HEK293T (cell line): Measurements from ENCODE around the gene GULP1.

Experiments
- ELF4 ChIP-seq: fragments of 450-650 bp; IDR thresholded peaks from 2 replicates; pipeline ENCODE4 v1.6.1; 2017; ENCODE audit warnings: antibody characterized with exemption
- FOXA1 ChIP-seq: fragments of 450-650 bp; IDR thresholded peaks from 2 replicates; pipeline ENCODE4 v1.6.1; 2016; ENCODE audit warnings: mild to moderate bottlenecking
- FOXM1 ChIP-seq: fragments of 450-650 bp; IDR thresholded peaks from 2 replicates; pipeline ENCODE4 v1.6.1; 2017; ENCODE audit warnings: mild to moderate bottlenecking, borderline replicate concordance
- L3MBTL2 ChIP-seq: fragments of 450-650 bp; conservative IDR thresholded peaks from 2 replicates; pipeline ENCODE4 v1.6.1; 2016; ENCODE audit warnings: mild to moderate bottlenecking
- SUZ12 ChIP-seq: fragments of 450-650 bp; IDR thresholded peaks from 2 replicates; pipeline ENCODE4 v1.6.1; 2016; ENCODE audit warnings: mild to moderate bottlenecking
- TARDBP ChIP-seq: fragments of 450-650 bp; IDR thresholded peaks from 2 replicates; pipeline ENCODE4 v1.6.1; 2016

DNA sequence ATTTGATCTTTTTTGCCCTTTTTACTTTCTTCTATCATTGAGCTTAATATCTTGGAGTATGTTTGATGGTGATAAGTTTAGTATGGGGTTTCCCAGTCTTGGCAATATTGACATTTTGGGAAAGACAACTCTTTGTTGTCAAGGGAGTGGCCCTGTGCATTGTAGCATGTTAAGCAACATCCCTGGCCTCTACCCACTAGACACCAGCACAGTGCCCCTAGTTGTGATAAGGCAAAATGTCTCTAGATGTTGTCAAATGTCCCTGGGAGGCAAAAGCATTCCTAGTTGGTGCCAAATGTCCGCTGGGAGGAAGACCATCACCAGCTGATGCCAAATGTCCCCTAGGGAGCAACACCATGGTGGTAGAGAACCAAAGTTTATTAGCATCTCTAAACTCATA lies 28.2 kb downstream of the GULP1 start:
- TF ChIP-seq FOXA1 (no peak), SUZ12 (no peak), ELF4 (no peak), TARDBP (no peak), FOXM1 (no peak), L3MBTL2 (no peak)
